ENCODE measurements around the gene TNP2.

GRCh38 chr16:11249233-11250061, 19.7 kb downstream of the TNP2 start:
- TF ChIP-seq TCF7L2 (IDR thresholded peaks at IDR 0.05; ENCODE audit: low read depth, low read length) (no peak), POLR2AphosphoS5 (IDR thresholded peaks at IDR 0.05; ENCODE audit: low read depth, low read length) (no peak)
- TF ChIP-seq, protein P1, sequence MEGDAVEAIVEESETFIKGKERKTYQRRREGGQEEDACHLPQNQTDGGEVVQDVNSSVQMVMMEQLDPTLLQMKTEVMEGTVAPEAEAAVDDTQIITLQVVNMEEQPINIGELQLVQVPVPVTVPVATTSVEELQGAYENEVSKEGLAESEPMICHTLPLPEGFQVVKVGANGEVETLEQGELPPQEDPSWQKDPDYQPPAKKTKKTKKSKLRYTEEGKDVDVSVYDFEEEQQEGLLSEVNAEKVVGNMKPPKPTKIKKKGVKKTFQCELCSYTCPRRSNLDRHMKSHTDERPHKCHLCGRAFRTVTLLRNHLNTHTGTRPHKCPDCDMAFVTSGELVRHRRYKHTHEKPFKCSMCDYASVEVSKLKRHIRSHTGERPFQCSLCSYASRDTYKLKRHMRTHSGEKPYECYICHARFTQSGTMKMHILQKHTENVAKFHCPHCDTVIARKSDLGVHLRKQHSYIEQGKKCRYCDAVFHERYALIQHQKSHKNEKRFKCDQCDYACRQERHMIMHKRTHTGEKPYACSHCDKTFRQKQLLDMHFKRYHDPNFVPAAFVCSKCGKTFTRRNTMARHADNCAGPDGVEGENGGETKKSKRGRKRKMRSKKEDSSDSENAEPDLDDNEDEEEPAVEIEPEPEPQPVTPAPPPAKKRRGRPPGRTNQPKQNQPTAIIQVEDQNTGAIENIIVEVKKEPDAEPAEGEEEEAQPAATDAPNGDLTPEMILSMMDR (IDR thresholded peaks at IDR 0.05): no peak
- TF ChIP-seq, protein P2, sequence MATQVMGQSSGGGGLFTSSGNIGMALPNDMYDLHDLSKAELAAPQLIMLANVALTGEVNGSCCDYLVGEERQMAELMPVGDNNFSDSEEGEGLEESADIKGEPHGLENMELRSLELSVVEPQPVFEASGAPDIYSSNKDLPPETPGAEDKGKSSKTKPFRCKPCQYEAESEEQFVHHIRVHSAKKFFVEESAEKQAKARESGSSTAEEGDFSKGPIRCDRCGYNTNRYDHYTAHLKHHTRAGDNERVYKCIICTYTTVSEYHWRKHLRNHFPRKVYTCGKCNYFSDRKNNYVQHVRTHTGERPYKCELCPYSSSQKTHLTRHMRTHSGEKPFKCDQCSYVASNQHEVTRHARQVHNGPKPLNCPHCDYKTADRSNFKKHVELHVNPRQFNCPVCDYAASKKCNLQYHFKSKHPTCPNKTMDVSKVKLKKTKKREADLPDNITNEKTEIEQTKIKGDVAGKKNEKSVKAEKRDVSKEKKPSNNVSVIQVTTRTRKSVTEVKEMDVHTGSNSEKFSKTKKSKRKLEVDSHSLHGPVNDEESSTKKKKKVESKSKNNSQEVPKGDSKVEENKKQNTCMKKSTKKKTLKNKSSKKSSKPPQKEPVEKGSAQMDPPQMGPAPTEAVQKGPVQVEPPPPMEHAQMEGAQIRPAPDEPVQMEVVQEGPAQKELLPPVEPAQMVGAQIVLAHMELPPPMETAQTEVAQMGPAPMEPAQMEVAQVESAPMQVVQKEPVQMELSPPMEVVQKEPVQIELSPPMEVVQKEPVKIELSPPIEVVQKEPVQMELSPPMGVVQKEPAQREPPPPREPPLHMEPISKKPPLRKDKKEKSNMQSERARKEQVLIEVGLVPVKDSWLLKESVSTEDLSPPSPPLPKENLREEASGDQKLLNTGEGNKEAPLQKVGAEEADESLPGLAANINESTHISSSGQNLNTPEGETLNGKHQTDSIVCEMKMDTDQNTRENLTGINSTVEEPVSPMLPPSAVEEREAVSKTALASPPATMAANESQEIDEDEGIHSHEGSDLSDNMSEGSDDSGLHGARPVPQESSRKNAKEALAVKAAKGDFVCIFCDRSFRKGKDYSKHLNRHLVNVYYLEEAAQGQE (IDR thresholded peaks at IDR 0.05; ENCODE audit: insufficient read depth in 1 of 2, low read depth in 2 of 2, low read length in 1 of 2): no peak

All from Panc1 (cell line).